BE2C (cell line): ENCODE measurements around the gene ARHGEF11.
A peak's percentile ranks its signal among the peaks of the same experiment; 100 is the strongest.

Experiments used
- DNase-seq: peaks from one replicate; pipeline ENCODE4 v3.0.0-alpha.2; 2020
- H3K27me3 ChIP-seq: fragments of 250-450 bp; sonication (Bioruptor Pico); 2 replicates; pipeline ENCODE4 v1.5.1; 2020; ENCODE audit warnings: mild to moderate bottlenecking
- H3K36me3 ChIP-seq: fragments of 250-450 bp; sonication (Bioruptor Pico); 2 replicates; pipeline ENCODE4 v1.5.1; 2020; ENCODE audit warnings: mild to moderate bottlenecking
- H3K4me1 ChIP-seq: fragments of 250-450 bp; sonication (Bioruptor Pico); 2 replicates; pipeline ENCODE4 v1.5.1; 2020
- H3K4me3 ChIP-seq: 2 replicates; pipeline ENCODE4 v1.5.1; 2011; ENCODE audit warnings: low read depth, low read length
- H3K9me3 ChIP-seq: fragments of 250-450 bp; sonication (Bioruptor Pico); 2 replicates; pipeline ENCODE4 v1.5.1; 2020
- TF ChIP-seq, protein P1 (sequence below): IDR thresholded peaks from 2 replicates; pipeline ENCODE4 v1.5.1; 2012; ENCODE audit warnings: mild to moderate bottlenecking, low read depth, low read length

Gene ARHGEF11

DNA sequence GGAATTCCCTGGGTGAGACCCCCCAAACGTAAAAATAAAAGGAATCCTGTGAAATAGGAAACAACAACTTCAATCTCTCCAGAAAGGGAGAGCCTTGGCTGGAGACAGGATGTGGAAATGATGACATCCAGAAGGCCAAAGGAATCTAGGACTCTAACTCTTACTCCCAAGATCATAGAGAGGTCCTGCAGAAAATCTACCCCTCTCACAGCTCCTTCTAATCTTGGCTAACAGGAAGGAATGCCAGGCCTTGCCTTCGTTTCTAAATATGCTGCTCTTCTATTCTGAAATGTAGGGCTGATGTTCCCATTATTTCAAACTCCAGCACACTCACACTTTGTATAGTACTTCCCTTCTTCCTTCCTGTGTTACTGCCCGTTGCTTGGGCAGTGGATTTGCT lies 40.7 kb downstream of the ARHGEF11 start:
- H3K36me3 ChIP-seq, result no peaks in the 10 kb centered on the region
- no peaks in the 10 kb centered on the region for H3K27me3 ChIP-seq
- no peak overlapping the region for H3K4me3 ChIP-seq
- no peak for DNase-seq
- no peaks in the 10 kb centered on the region; the same call in 1 of the 2 replicates for H3K4me1 ChIP-seq
- no peaks in the 10 kb centered on the region for H3K9me3 ChIP-seq
- TF ChIP-seq, protein P1, sequence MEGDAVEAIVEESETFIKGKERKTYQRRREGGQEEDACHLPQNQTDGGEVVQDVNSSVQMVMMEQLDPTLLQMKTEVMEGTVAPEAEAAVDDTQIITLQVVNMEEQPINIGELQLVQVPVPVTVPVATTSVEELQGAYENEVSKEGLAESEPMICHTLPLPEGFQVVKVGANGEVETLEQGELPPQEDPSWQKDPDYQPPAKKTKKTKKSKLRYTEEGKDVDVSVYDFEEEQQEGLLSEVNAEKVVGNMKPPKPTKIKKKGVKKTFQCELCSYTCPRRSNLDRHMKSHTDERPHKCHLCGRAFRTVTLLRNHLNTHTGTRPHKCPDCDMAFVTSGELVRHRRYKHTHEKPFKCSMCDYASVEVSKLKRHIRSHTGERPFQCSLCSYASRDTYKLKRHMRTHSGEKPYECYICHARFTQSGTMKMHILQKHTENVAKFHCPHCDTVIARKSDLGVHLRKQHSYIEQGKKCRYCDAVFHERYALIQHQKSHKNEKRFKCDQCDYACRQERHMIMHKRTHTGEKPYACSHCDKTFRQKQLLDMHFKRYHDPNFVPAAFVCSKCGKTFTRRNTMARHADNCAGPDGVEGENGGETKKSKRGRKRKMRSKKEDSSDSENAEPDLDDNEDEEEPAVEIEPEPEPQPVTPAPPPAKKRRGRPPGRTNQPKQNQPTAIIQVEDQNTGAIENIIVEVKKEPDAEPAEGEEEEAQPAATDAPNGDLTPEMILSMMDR, result no peak

DNA sequence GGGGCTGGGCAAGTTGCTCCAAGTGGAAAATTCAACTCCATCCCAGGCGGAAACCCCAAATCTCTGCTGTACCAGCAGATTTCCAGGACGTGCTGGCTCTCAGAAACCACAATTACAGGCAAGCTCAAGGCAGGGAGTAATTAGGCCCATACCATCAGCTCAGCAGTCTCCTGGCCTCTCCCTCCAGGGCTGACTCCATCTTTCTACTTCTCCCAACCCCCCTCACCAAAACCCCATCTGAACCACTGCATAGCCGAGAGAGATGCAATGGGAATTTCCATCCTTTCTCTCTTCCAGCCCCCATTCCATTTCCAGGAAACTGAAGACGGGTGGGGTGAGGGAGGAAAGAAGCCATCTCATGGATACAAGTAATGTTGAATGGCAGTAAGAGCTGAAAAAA lies 41.2 kb downstream of the ARHGEF11 start:
- Histone ChIP-seq H3K36me3 (no peaks in the 10 kb centered on the region), H3K4me3 (no peak overlapping the region)
- TF ChIP-seq, protein P1, result no peak

DNA sequence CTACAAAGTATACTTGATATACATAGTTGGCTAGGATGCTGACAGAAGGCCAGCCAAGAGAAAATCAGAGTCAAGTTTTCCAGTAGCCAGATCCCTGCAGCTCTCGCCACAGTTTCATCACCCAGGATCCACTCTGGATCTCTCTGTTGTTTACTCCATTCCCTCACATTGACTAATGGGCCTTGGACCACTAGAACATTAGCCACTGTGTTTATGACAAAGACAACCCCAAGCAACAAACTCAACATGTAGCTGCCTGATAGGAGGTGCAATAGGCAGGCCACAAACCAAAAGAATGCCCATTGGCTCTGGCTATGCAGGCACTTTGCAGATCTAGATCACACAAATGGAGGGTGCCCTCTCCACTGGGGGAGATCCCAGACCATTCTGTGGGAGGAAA lies 44.2 kb downstream of the ARHGEF11 start:
- H3K36me3 ChIP-seq, result no peaks in the 10 kb centered on the region
- peaks cover 10% of the 10 kb centered on the region; the same call in 1 of the 2 replicates for H3K4me1 ChIP-seq
- TF ChIP-seq, protein P1, result no peak
- DNase-seq, result no peak
- no peaks in the 10 kb centered on the region for H3K27me3 ChIP-seq
- no peaks in the 10 kb centered on the region for H3K9me3 ChIP-seq
- no peak overlapping the region for H3K4me3 ChIP-seq

More for the DNA sequence above, 41.2 kb downstream of the ARHGEF11 start:
- no peak for DNase-seq
- Histone ChIP-seq H3K4me1 (peaks cover 2% of the 10 kb centered on the region), H3K27me3 (no peaks in the 10 kb centered on the region), H3K9me3 (no peaks in the 10 kb centered on the region)

DNA sequence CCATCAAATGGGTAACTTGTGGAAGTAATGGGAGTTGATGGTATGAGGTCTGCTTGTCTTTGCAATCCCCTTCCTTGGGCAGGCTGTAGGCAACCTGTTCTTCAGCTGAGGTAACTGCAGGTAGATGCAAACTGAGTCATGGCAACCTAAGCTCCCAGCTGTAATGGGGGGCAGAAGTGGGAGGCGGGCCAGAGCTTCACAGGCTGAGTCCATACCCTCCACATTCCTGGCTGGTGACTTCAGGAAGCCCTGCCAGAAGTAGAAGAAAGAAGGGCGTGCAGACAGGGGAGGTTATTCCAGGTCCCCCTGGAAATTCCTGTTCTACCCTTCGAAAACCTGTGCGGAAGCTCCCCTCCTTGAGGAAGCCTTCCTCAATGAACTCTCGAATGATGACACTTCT lies 44.9 kb downstream of the ARHGEF11 start:
- no peak overlapping the region for H3K4me3 ChIP-seq
- no peak for DNase-seq
- no peaks in the 10 kb centered on the region for H3K27me3 ChIP-seq
- peaks cover 10% of the 10 kb centered on the region; the same call in 1 of the 2 replicates for H3K4me1 ChIP-seq
- TF ChIP-seq, protein P1, result no peak
- H3K9me3 ChIP-seq, result no peaks in the 10 kb centered on the region
- no peaks in the 10 kb centered on the region for H3K36me3 ChIP-seq

DNA sequence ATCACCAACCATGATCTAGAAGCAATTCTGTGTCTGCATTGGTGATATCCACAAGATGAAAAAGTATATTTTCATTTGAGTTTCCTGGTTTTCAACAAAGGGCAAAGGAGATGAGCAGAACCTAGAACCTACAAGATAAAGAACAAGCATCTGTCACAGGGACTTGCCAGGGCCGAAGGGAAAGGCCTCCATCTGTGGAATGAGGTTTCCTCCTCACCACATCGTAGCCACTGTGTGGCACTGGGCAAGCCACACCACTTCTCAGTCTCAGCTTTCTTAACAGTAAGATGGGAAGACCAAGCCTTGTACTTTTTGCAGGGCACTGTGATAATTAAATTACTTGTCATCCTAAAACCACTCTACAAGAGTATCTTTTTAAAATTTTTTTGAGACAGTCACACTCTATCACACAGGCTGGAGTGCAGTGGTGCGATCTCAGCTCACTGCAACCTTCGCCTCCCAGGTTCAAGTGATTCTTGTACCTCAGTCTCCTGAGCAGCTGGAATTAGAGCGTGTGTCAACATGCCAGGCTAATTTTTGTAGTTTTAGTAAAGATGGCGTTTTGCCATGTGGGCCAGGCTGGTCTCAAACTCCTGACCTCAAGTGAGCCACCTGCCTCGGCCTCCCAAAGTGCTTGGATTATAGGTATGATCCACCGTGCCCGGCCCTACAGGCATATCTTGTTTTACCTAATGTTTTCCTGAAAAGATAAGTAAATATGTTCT lies 45.8 kb downstream of the ARHGEF11 start:
- peaks cover 10% of the 10 kb centered on the region; the same call in 1 of the 2 replicates for H3K4me1 ChIP-seq
- no peaks in the 10 kb centered on the region for H3K9me3 ChIP-seq
- TF ChIP-seq, protein P1, result no peak
- no peaks in the 10 kb centered on the region for H3K36me3 ChIP-seq
- DNase-seq, result no peak
- no peaks in the 10 kb centered on the region for H3K27me3 ChIP-seq
- no peak overlapping the region for H3K4me3 ChIP-seq

DNA sequence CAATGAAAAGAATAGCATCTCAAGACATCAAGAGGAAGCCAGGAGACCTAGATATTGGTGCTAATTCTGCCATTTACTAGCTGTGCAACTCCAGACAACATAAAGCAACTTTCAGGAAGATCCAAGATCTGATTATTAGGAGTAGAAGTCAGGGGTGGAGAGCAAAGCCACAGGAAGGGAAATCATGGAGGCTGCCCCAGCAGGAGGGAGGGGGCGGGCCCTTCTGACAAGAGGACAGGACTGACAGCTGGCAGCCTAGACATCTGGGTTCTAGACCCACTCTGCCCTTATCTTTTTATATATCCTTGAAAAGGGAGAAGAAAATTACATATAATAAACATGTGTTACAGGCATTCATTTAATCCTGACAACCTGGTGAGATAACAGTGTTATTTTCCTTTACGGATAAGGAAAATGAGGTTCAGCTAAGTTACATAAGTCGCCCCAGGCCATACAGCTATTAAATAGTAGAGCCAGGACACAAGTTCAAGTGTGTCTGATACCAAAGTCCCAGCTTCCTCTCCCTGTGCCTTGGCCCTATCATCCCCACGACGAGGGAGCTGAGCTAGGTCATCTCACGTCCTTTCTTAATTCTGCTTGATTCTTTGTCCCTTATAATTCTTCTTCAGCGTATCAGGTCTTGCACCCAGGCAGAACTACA lies 46.6 kb downstream of the ARHGEF11 start:
- Histone ChIP-seq H3K27me3 (no peaks in the 10 kb centered on the region), H3K36me3 (no peaks in the 10 kb centered on the region), H3K4me1 (peaks cover 10% of the 10 kb centered on the region; the same call in 1 of the 2 replicates), H3K9me3 (no peaks in the 10 kb centered on the region), H3K4me3 (no peak overlapping the region)
- DNase-seq, result peak; percentile 38
- TF ChIP-seq, protein P1, result no peak
